RWPE1 (cell line): ENCODE data around the gene PDCD1LG2.
"Not testable (repeated sequence)": the region's sequence is repeated elsewhere in the genome, so short reads cannot be mapped to it uniquely, and the experiment has no call there.

Source experiments
- CTCF ChIA-PET: fragments of 350-600 bp; sonication (Branson Sonifier 250); formaldehyde crosslinking; extraction: SDS; loops from one replicate; lab custom pipeline; 2021; lab: Yijun Ruan, JAX
- POLR2A ChIA-PET: fragments of 400-600 bp; formaldehyde crosslinking; extraction: SDS; loops from one replicate; lab custom pipeline; 2020; ENCODE audit warnings: antibody characterized with exemption; ENCODE audit not compliant: low non-redundant PET; lab: Yijun Ruan, JAX
- DNase-seq: peaks from one replicate; pipeline ENCODE4 v3.0.0; 2012; ENCODE audit warnings: low spot score
- H3K27ac ChIP-seq: fragments of 450-650 bp; 2 replicates; pipeline ENCODE4 v1.5.1; 2017
- CTCF ChIP-seq: fragments of 450-650 bp; conservative IDR thresholded peaks from 2 replicates; pipeline ENCODE4 v1.5.1; 2017; ENCODE audit warnings: low read depth, mild to moderate bottlenecking

Gene PDCD1LG2

GRCh38 chr9:5575000-5575399, 64.7 kb downstream of the PDCD1LG2 start:
- no peak for DNase-seq
- POLR2A ChIA-PET = no interaction called here
- CTCF ChIA-PET = interaction anchor here (0.6 kb wide), 1 partner anchor 214 kb away, joined by 3 read pairs; no protein-coding TSS in a partner anchor
- no peak overlapping the region for H3K27ac ChIP-seq
- no peak for TF ChIP-seq CTCF

GRCh38 chr9:5577225-5577624, 66.9 kb downstream of the PDCD1LG2 start:
- CTCF ChIA-PET = no interaction called here
- no peak for TF ChIP-seq CTCF
- no peak for DNase-seq
- POLR2A ChIA-PET = no interaction called here
- no peak overlapping the region for H3K27ac ChIP-seq

- DNase-seq = no peak
- POLR2A ChIA-PET = no interaction called here
- TF ChIP-seq CTCF = no peak
- H3K27ac ChIP-seq = no peak overlapping the region
- CTCF ChIA-PET = no interaction called here
These were observed 67.8 kb downstream of the PDCD1LG2 start for GRCh38 chr9:5578018-5578697.

GRCh38 chr9:5578698-5579085, 68.4 kb downstream of the PDCD1LG2 start:
- H3K27ac ChIP-seq = no peak overlapping the region
- POLR2A ChIA-PET = no interaction called here
- no peak for DNase-seq
- CTCF ChIA-PET = no interaction called here
- TF ChIP-seq CTCF = no peak

DNA sequence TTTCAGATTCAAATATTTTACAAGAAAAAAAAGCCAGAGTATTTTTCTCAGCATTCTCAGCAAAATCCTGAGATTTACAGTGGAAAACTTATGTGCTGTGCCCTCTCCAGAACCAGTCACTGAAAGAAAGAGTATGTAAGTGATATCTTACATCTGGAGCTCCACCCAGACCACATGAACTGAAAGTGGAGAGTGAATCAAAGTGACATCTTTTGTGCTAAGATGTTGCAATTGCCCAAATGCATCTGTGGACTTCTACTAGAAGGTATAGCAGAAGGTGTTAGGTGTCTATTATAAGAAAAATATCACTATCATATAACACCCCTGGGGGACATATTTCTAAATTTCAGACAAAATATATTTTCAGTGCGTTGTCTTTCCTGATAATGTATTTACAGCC, 69.5 kb downstream of the PDCD1LG2 start:
- DNase-seq = no peak
- CTCF ChIA-PET = interaction anchor here (0.6 kb wide), 1 partner anchor 821 kb away, joined by 7 read pairs; no protein-coding TSS in a partner anchor
- POLR2A ChIA-PET = no interaction called here
- TF ChIP-seq CTCF = no peak
- H3K27ac ChIP-seq = no peak overlapping the region

GRCh38 chr9:5580650-5581049, 70.3 kb downstream of the PDCD1LG2 start:
- TF ChIP-seq CTCF = no peak
- no peak for DNase-seq
- no peak overlapping the region for H3K27ac ChIP-seq
- POLR2A ChIA-PET = no interaction called here
- CTCF ChIA-PET = no interaction called here

- DNase-seq, H3K27ac ChIP-seq, CTCF ChIA-PET, POLR2A ChIA-PET: not testable (repeated sequence)
These were observed 71.4 kb downstream of the PDCD1LG2 start for GRCh38 chr9:5581706-5582105.
